ENCODE results near the gene SHD.
A peak's percentile ranks its signal among the peaks of the same experiment; 100 is the strongest.
"Not testable (repeated sequence)": the region's sequence is repeated elsewhere in the genome, so short reads cannot be mapped to it uniquely, and the experiment has no call there.

SHD gene

DNA sequence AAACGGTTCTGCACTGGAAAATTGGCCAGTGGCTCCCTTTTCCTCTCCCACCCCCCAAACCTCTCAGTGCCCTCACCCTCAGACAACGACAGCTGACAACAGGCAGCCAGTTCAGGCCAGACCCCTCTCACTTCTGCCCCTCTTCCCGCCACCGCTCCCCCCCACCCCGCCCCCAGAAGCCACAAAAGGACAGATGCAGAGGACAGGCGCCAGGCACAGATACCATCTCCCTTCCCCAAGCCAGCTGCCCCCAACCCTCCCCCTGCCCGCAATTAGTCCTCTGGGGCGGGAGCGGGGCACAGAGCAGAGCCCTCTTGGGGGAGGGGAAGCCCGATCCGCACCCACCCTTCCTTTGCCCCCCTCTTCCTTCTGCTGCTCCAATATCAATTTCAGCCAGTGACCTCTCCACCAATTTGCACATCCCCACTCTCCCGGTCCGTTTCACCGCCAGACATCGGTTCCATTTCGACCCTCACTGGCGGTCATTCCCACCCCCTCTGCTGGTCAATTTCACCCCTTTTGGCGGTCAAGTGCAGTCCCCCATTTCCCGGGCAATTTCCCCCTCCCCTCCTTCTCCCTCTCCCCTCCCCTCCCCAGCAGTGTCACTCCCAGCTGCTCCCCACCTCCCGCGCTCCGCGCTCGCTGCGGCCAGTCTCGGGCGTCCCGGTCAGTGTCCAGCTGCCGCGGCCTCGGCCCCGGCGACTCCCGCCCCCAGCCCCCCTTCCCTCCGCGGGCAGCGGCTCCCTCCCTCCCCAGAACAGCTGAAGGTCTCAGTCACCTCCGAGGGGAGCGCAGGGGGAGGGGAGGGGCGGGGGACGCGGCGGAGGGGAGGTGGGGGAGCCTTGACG, at the start of gene SHD:
SHD (plus strand) TSS at position 848 of the 848 bp plus-strand sequence. CDS start 798 bp downstream, outside the sequence.
- DNase-seq (ENCODE audit: low read depth): no peak

GRCh38 chr19:4230237-4230636, 48.8 kb upstream of the SHD start:
- not testable (repeated sequence) for DNase-seq (ENCODE audit: low read depth)

- not testable (repeated sequence) for DNase-seq (ENCODE audit: low read depth)
These were observed 47.5 kb upstream of the SHD start for GRCh38 chr19:4231521-4231920.

- not testable (repeated sequence) for DNase-seq (ENCODE audit: low read depth)
These were observed 46.9 kb upstream of the SHD start for GRCh38 chr19:4232139-4232538.

DNA sequence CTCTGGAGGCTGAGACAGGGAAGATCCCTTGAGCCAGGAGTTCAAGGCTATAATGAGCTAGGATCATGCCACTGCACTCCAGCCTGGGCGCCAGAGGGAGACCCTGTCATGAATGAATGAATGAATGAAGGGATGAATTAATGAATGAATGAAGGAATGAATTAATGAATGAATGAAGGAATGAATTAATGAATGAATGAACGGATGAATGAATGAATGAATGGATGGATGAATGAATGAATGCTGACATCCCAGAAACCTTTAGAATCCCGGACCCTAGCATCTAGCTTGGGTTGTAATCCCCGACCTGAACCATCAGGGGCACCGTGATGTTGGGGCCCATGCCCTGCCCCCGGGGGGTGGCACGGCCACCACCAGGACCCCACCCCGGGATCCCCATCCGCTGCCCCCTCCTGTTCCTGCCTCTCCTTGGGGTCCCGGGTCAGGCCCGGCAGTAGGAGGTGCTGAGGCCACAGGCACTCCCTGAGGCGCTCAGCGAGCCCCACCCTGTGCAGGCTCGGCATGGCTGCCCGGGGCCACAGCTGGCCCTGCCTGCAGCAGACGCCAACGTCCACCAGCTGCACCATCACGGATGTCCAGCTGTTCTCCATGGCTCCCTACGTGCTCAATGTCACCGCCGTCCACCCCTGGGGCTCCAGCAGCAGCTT, 46.3 kb upstream of the SHD start:
- no peak for DNase-seq (ENCODE audit: low read depth)

DNA sequence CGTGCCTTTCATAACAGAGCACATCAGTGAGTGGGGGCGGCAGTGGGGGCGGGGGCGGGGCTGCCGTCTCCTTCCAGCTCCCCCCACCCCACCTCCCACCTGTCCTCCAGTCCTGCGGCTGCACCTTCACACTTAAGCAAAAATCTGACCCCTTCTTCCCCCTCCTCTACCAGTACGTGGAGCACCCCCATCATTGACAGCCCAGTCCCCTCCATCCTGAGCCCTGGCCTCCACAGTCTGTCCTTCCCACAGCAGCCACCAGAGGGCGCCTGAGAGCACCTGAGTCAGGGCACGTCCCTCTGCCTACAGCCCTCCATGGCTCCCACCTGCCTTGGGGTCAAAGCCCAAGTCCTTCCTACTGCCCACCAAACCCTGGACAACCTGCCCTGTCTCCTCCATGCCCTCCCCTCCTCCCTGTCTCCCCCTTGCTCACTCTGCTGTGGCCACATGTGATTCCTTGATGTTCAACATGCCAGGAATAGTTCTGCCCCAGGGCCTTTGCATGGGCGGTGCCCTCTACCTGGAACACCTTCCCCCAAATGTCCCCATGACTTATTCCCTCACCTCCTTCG, 45.7 kb upstream of the SHD start:
- DNase-seq (ENCODE audit: low read depth): peak; percentile 48

DNA sequence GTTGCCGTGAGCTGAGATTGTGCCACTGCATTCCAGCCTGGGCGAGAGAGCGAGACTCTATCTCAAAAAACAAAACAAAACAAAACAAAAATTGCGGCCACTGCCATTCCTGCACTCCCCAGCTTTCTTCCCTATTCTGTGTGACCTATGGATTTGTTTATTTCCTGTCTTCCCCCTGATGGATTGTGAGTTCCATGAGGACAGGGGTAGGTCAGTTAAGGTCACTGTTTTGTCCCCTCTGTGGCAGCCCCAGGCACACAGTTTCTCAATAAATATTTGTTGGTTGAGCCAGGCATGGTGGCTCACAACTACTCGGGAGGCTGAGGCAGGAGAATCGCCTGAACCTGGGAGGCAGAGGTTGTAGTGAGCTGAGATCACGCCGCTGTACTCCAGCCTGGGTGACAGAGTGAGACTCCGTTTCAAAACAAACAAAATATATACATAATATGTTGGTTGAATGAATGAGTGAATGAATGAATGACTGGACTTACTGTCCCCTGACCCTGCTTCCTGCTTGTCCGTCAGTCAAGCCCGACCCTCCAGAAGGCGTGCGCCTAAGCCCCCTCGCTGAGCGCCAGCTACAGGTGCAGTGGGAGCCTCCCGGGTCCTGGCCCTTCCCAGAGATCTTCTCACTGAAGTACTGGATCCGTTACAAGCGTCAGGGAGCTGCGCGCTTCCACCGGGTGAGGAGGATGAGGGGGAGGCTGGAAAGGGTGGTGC, 44.8 kb upstream of the SHD start:
- no peak for DNase-seq (ENCODE audit: low read depth)

DNA sequence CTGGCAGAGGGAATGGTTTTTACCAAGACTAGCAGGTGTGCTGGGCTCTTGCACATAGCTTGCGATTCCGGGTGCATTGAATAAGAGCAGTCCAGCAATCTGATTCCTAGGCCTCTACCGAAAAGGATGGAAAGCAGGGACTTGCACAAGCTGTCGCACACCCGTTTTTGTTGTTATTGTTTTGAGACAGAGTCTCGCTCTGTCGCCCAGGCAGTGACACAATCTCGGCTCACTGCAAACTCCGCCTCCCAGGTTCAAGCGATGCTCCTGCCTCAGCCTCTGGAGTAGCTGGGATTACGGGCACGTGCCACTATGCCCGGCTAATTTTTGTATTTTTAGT, 44.2 kb upstream of the SHD start:
- DNase-seq (ENCODE audit: low read depth): no peak

DNA sequence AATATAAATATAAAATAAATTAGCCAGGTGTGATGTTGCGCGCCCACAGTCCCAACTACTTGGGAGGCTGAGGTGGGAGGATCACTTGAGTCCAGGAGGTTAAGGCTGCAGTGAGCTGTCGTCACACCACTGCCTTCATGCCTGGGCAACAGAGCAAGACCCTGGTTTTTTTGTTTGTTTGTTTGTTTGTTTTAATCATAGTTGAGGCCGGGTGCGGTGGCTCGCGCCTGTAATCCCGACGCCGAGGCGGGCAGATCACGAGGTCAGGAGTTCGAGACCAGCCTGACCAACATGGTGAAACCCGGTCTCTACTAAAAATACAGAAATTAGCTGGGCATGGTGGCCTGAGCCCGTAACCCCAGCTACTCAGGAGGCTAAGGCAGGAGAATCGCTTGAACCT, 41.6 kb upstream of the SHD start:
- not testable (repeated sequence) for DNase-seq (ENCODE audit: low read depth)

- no peak for DNase-seq (ENCODE audit: low read depth)
These were observed 40.2 kb upstream of the SHD start for GRCh38 chr19:4238831-4239230.

DNA sequence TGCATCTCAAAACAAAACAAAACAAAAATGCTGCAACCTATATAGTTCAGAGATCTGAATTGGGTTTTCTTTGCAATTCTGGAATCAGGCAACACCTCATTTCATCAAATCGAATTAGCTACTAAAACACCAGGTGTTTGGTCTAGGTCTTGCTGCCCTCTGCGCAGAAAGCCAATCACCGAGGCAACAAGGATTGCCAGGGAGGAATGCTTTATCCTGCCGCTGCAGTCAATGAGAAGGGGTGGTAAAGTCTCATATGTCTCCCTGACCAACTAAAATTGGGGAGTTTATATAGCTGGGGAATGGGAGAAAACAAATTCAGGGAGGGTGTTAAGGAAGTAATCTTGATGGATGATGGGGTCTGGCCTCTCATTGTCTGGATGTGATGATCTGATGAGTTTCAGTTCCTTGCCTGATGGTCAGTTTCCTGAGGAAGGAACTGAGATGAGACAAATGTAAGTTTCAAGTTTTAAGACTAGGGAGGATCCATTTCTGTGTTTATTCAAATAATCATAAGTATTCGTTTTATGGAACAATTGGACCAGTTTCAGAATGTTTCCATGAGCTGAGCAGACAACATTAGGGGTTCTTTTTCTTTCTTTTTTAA, 37.1 kb upstream of the SHD start:
- DNase-seq (ENCODE audit: low read depth): no peak

GRCh38 chr19:4245938-4246337, 33.1 kb upstream of the SHD start:
- DNase-seq (ENCODE audit: low read depth): not testable (repeated sequence)

- peak; percentile 98 for DNase-seq (ENCODE audit: low read depth)
These were observed 32.1 kb upstream of the SHD start, which contains the start of gene YJU2 for GRCh38 chr19:4246767-4247593. Gene YJU2 (plus strand): TSS chr19:4247080. CDS start chr19:4247147, 67 bp downstream.

DNA sequence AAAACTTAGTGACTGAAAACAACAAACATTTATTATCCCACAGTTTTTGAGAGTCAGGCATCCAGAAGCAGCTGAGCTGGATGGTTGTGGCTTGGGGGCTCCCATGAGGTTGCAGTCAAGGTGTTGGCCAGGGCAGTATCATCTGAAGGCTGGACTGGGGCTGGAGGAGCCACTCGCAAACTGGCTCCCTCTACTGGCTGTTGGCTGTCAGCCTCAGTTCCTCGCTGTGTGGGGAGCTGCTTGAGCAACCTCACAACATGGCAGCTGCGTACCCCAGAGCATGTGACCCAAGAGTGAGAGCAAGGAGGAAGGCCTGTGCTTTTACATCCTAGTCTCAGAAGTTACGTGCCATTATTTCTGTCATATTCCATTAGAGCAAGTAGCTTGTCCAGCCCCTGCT, 22.5 kb upstream of the SHD start:
- DNase-seq (ENCODE audit: low read depth): no peak

GRCh38 chr19:4257025-4257424, 22.0 kb upstream of the SHD start:
- no peak for DNase-seq (ENCODE audit: low read depth)

DNA sequence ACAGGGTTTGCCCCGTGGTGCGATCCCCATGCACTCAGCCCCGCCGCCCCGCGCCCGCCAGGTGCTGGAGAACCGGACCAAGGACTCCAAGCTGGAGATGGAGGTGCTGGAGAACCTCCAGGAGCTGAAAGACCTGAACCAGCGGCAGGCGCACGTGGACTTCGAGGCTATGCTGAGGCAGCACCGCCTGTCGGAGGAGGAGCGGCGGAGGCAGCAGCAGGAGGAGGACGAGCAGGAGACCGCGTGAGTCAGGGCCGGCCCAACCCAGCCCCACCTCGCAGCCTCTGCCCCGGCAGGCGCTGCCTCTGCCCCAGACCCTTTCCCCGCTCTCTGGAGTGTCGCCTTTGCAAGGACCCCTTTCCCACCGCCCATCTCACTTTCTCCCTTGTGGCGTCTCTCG, 20.9 kb upstream of the SHD start:
- no peak for DNase-seq (ENCODE audit: low read depth)

GRCh38 chr19:4260613-4261191, 18.4 kb upstream of the SHD start:
- no peak for DNase-seq (ENCODE audit: low read depth)

- no peak for DNase-seq (ENCODE audit: low read depth)
These were observed 14.3 kb upstream of the SHD start for GRCh38 chr19:4264812-4265211.

GRCh38 chr19:4266253-4267000, 12.6 kb upstream of the SHD start:
- no peak for DNase-seq (ENCODE audit: low read depth)
